ENCODE results near the gene TP73. TPM values are rescaled to one million over a fixed set of nuclear protein-coding genes. Genes with fewer than 3 reads are reported as not detected.

TP73 gene
- total and polyA plus RNA-seq, 2 donors from 2014 or later = 0.54 TPM; not detected in 1

DNA sequence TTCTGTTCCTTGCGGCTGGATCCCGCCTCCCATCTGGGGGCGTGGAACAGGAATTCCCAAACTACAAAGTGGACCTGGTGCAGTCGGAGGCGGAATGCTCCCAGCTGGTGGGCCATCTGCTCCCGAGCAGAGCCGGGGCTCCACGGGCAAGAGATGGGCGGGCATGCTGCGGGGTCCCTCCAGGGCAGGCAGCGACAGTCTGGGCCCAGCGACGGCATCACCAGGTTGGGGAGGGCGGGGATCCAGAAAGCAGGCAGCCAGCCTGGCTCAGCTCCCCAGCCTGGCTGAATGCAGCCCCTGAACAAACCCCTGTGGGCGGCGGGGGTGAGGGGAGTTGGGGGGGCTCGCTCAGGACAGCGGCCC, 44.6 kb upstream of the TP73 start:
- DNase-seq (no peak), FAIRE-seq (no peak)
- no peak for TF ChIP-seq CTCF (IDR thresholded peaks at IDR 0.05; ENCODE audit: borderline replicate concordance, extremely low read depth, insufficient read depth)
- no peak overlapping the region for H3K27ac ChIP-seq (ENCODE audit: low read depth in 2 of 2, low read length in 2 of 2)
- no peaks in the 10 kb centered on the region for H3K27me3 ChIP-seq (ENCODE audit: control insufficient read depth, insufficient read depth, low read length)
- H3K36me3 ChIP-seq (ENCODE audit: control insufficient read depth in 2 of 3, insufficient read depth in 3 of 3, low read length in 3 of 3) = no peaks in the 10 kb centered on the region
- peaks cover 0 to 10% (median 0%) of the 10 kb centered on the region in 3 donors for H3K4me1 ChIP-seq (ENCODE audit: control insufficient read depth in 2 of 3, insufficient read depth in 2 of 3, low read depth in 1 of 3, low read length in 3 of 3)
- intact Hi-C loops (cut with DNase I) = no loop called here
- no peaks in the 10 kb centered on the region for H3K9me3 ChIP-seq (ENCODE audit: control insufficient read depth in 2 of 3, insufficient read depth in 1 of 3, low read length in 3 of 3)
- H3K4me3 ChIP-seq (ENCODE audit: low read length in 3 of 3) = no peak overlapping the region
- H3K9ac ChIP-seq (ENCODE audit: low read length in 3 of 3) = no peak overlapping the region

DNA sequence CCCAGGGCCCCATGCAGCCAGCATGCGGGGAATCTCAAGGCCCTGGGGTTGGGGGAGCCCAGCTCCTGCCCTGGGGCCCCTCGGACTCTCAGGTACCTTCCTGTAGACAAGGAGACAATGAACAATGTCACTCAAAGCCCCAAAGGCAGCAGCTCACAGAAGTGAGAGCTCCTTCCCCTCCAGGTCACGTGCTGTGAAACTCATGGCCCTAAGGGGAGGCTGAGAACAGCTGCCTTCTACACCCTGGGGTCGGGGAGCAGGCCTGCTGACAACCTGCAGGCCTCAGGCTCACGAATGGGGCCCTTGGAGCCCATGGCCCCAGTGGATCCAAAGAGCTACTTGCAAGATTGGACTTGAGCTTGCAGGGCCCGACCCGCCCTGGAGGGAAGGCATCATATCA, 44.2 kb upstream of the TP73 start:
- intact Hi-C loops (cut with DNase I) = no loop called here
- no peak overlapping the region for H3K9ac ChIP-seq (ENCODE audit: low read length in 3 of 3)
- H3K27ac ChIP-seq (ENCODE audit: low read depth in 2 of 2, low read length in 2 of 2) = no peak overlapping the region
- FAIRE-seq = no peak
- H3K4me3 ChIP-seq (ENCODE audit: low read length in 3 of 3) = no peak overlapping the region
- no peak for TF ChIP-seq CTCF (IDR thresholded peaks at IDR 0.05; ENCODE audit: borderline replicate concordance, extremely low read depth, insufficient read depth)
- peaks cover 0 to 10% (median 0%) of the 10 kb centered on the region in 3 donors for H3K4me1 ChIP-seq (ENCODE audit: control insufficient read depth in 2 of 3, insufficient read depth in 2 of 3, low read depth in 1 of 3, low read length in 3 of 3)
- no peaks in the 10 kb centered on the region for H3K27me3 ChIP-seq (ENCODE audit: control insufficient read depth, insufficient read depth, low read length)
- H3K9me3 ChIP-seq (ENCODE audit: control insufficient read depth in 2 of 3, insufficient read depth in 1 of 3, low read length in 3 of 3) = no peaks in the 10 kb centered on the region
- H3K36me3 ChIP-seq (ENCODE audit: control insufficient read depth in 2 of 3, insufficient read depth in 3 of 3, low read length in 3 of 3) = no peaks in the 10 kb centered on the region
- no peak for DNase-seq

DNA sequence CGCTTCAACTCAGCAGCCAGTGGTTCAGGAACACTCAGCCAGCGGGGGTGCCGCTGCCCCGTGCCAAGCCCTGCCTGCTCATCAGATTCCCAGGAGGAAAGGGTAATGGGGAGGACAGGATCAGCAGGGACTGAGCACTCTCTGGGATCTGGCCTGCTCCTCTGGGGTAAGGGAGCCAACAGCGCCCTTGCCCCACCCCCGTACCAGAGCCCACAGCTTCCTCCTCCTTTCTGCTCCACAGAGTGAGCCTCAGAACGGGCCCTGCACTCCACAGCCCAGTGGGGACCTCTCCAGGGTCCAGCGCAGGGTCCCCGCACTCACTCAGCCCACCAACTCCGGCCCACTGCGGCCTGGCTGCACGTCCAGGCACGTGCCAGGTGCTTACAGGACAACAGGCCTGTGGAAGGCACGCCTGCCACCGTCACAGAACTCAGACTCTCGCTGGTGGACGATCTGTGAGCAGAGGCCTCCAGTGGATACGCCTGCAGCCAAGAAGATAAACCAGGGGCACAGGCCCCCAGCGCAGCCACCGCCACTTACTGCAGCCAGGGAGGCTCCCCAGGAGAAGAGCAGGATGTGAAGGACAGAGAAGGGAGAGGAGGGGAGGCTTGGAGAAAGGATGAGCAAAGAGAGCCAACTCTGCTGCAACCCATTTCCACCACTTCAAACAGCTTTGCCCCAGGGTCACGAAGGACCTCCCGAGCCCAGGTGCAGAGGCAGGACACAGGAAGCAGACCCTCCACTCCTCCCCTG, 43.1 kb upstream of the TP73 start:
- no peak for TF ChIP-seq CTCF (IDR thresholded peaks at IDR 0.05; ENCODE audit: borderline replicate concordance, extremely low read depth, insufficient read depth)
- Histone ChIP-seq H3K9me3 (ENCODE audit: control insufficient read depth in 2 of 3, insufficient read depth in 1 of 3, low read length in 3 of 3) (no peaks in the 10 kb centered on the region), H3K36me3 (ENCODE audit: control insufficient read depth in 2 of 3, insufficient read depth in 3 of 3, low read length in 3 of 3) (no peaks in the 10 kb centered on the region), H3K4me3 (ENCODE audit: low read length in 3 of 3) (no peak overlapping the region), H3K9ac (ENCODE audit: low read length in 3 of 3) (no peak overlapping the region), H3K27ac (ENCODE audit: low read depth in 2 of 2, low read length in 2 of 2) (no peak overlapping the region), H3K4me1 (ENCODE audit: control insufficient read depth in 2 of 3, insufficient read depth in 2 of 3, low read depth in 1 of 3, low read length in 3 of 3) (peaks cover 0 to 10% (median 0%) of the 10 kb centered on the region in 3 donors), H3K27me3 (ENCODE audit: control insufficient read depth, insufficient read depth, low read length) (no peaks in the 10 kb centered on the region)
- intact Hi-C loops (cut with DNase I) = no loop called here
- no peak for DNase-seq
- no peak for FAIRE-seq

Measured in kidney (tissue), 14 donors.